Stimulated activated CD4-positive, alpha-beta T cell treated with anti-CD3 and anti-CD28 coated beads, Interleukin-15, amount 100 ng/mL, for 24 hours (primary cell): ENCODE measurements around the gene CACUL1.

Experiments used
- DNase-seq: peaks from one replicate; pipeline ENCODE4 v3.0.0-alpha.2; 2020

Gene CACUL1

GRCh38 chr10:118732245-118733165, 22.3 kb downstream of the CACUL1 start:
- peak; percentile 21 for DNase-seq

GRCh38 chr10:118730756-118731456, 23.9 kb downstream of the CACUL1 start:
- DNase-seq = no peak

GRCh38 chr10:118729641-118730258, 25.0 kb downstream of the CACUL1 start:
- DNase-seq = no peak

- DNase-seq = no peak
Observed at GRCh38 chr10:118729200-118729599, 25.6 kb downstream of the CACUL1 start.

- no peak for DNase-seq
Observed at GRCh38 chr10:118725886-118726500, 28.8 kb downstream of the CACUL1 start.

GRCh38 chr10:118723466-118723865, 31.3 kb downstream of the CACUL1 start:
- DNase-seq = no peak

- DNase-seq = no peak
Observed at GRCh38 chr10:118721539-118721876, 33.3 kb downstream of the CACUL1 start.

GRCh38 chr10:118720685-118721538, 33.9 kb downstream of the CACUL1 start:
- DNase-seq = peak; percentile 67

- DNase-seq = no peak
Observed at GRCh38 chr10:118714366-118714765, 40.4 kb downstream of the CACUL1 start.

GRCh38 chr10:118712930-118713634, 41.7 kb downstream of the CACUL1 start:
- DNase-seq = peak; percentile 9

GRCh38 chr10:118712080-118712479, 42.7 kb downstream of the CACUL1 start:
- no peak for DNase-seq

GRCh38 chr10:118710487-118710886, 44.3 kb downstream of the CACUL1 start:
- no peak for DNase-seq

GRCh38 chr10:118708571-118708970, 46.2 kb downstream of the CACUL1 start:
- no peak for DNase-seq

- no peak for DNase-seq
Observed at GRCh38 chr10:118704711-118705110, 50.1 kb downstream of the CACUL1 start.

- no peak for DNase-seq
Observed at GRCh38 chr10:118701529-118702323, 53.0 kb downstream of the CACUL1 start.

- DNase-seq = peak; percentile 84
Observed at GRCh38 chr10:118698421-118698820, 56.3 kb downstream of the CACUL1 start.

GRCh38 chr10:118694848-118695247, 59.9 kb downstream of the CACUL1 start:
- no peak for DNase-seq

- DNase-seq = no peak
Observed at GRCh38 chr10:118692872-118693271, 61.9 kb downstream of the CACUL1 start.

- DNase-seq = no peak
Observed at GRCh38 chr10:118689070-118689858, 65.5 kb downstream of the CACUL1 start.

- DNase-seq = no peak
Observed at GRCh38 chr10:118687472-118687871, 67.3 kb downstream of the CACUL1 start.
